Stimulated activated CD4-positive, alpha-beta T cell treated with anti-CD3 and anti-CD28 coated beads, Interleukin-12 subunit alpha, Interleukin-12 subunit beta, amount 100 ng/mL, for 24 hours (primary cell): Measurements from ENCODE around the gene PDS5A.
"Not testable (repeated sequence)": the region's sequence is repeated elsewhere in the genome, so short reads cannot be mapped to it uniquely, and the experiment has no call there.

Experiments
- DNase-seq, 2 experiments: peaks; one replicate each; pipeline ENCODE4 v3.0.0-alpha.2; 2020; ENCODE audit warnings: low read depth in 2 of 2

The PDS5A gene, protein sequence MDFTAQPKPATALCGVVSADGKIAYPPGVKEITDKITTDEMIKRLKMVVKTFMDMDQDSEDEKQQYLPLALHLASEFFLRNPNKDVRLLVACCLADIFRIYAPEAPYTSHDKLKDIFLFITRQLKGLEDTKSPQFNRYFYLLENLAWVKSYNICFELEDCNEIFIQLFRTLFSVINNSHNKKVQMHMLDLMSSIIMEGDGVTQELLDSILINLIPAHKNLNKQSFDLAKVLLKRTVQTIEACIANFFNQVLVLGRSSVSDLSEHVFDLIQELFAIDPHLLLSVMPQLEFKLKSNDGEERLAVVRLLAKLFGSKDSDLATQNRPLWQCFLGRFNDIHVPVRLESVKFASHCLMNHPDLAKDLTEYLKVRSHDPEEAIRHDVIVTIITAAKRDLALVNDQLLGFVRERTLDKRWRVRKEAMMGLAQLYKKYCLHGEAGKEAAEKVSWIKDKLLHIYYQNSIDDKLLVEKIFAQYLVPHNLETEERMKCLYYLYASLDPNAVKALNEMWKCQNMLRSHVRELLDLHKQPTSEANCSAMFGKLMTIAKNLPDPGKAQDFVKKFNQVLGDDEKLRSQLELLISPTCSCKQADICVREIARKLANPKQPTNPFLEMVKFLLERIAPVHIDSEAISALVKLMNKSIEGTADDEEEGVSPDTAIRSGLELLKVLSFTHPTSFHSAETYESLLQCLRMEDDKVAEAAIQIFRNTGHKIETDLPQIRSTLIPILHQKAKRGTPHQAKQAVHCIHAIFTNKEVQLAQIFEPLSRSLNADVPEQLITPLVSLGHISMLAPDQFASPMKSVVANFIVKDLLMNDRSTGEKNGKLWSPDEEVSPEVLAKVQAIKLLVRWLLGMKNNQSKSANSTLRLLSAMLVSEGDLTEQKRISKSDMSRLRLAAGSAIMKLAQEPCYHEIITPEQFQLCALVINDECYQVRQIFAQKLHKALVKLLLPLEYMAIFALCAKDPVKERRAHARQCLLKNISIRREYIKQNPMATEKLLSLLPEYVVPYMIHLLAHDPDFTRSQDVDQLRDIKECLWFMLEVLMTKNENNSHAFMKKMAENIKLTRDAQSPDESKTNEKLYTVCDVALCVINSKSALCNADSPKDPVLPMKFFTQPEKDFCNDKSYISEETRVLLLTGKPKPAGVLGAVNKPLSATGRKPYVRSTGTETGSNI (N-terminal part only)

DNA sequence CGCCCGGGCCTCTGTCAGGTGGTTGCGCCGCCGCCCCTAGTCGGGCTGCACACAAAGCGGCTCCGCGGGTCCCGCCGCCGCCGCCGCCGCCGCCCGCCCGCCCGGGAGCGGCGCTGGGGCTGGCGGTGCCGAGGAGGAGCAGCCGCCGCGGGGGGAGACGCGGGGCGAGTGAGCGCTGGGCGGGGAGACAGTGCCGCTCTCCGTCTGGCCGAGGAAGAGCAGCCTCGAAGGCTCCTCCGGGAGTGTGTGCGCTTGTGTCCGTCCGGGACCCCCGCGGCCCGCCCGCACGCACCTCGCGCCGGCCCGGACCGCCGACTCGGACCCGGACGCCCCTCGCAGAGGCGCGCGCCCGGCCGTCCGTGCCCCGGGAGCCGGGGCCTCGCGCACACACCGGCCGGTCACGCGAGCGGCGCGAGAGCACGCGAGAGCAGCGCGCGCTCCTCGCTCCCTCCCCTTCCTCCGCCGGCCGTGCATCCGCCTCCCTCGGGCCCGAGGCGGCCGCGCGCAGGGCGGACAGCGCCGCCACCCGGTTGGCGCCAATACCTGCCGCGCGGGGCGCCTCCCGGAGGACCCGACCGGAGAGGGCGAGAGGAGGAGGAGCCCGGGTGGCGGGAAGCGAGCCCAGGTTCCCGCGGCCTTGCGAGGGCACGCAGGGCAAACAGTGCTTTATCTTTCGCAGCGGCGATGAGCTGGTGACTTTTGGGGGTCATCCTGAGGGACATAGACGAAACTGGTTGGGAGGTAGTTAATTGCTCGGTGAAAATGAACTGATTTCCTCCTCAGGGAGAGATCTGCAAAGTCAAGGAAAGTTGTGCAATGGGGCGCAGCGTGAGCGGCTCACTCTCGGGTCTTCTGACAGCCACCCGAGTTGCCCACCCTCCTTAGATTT, at the start of gene PDS5A:
TSS of gene PDS5A (minus strand) at position 423 of the 889 bp plus-strand sequence. CDS start 1,334 bp downstream, outside the sequence.
- DNase-seq, result peak; percentile 77 to 80

DNA sequence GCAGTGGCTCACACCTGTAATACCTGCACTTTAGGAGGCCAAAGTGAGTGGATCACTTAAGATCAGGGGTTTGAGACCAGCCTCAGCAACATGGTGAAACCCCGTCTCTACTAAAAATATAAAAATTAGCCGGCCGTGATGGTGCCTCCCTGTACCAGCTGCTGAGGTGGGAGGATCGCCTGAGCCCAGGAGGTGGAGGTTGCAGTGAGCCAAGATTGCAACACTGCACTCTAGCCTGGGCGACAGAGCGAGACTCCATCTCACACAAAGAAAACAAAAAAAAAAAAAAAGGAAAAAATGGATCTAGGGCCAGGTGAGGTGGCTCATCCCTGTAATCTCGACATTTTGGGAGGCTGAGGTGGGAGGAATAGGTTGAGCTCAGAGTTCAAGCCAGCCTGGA, 46.3 kb upstream of the PDS5A start:
- not testable (repeated sequence) for DNase-seq

DNA sequence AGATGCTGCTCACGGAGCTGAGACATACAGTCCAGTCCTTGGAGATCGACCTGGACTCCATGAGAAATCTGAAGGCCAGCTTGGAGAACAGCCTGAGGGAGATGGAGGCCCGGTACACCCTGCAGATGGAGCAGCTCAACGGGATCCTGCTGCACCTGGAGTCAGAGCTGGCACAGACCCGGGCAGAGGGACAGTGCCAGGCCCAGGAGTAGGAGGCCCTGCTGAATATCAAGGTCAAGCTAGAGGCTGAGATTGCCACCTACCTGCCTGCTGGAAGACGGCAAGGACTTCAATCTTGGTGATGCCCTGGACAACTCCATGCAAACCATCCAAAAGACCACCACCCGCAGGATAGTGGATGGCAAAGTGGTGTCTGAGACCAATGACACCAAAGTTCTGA, 43.4 kb upstream of the PDS5A start:
- DNase-seq, result not testable (repeated sequence)

DNA sequence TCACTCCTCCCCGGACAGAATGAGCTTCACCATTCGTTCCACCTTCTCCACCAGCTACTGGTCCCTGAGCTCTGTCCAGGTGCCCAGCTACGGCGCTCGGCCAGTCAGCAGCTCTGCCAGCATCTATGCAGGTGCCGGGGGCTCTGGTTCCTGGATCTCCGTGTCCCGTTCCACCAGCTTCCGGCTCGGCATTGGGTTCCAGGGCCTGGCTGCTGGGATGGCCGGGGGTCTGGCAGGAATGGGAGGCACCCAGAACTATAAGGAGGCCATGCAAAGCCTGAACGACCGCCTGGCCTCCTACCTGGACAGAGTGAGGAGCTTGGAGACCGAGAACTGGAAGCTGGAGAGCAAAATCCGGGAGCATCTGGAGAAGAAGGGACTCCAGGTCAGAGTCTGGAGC, 42.5 kb upstream of the PDS5A start:
- DNase-seq, result no peak

DNA sequence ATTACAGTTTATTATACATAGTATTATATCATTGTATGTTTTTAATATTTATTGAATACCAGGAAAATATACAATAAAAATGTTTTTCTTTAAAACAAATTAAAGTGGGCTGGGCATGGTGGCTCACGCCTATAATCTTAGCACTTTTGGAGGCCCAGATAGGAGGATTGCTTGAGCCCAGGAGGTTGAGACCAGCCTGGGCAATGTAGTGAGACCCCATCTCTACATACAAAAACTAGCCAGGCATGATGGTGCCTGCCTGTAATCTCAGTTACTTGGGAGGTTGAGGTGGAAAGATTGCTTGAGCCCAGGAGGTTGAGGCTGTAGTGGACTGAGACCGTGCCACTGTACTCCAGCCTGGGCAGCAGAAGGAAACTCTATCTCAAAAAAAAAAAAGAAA, 38.3 kb upstream of the PDS5A start:
- no peak for DNase-seq

DNA sequence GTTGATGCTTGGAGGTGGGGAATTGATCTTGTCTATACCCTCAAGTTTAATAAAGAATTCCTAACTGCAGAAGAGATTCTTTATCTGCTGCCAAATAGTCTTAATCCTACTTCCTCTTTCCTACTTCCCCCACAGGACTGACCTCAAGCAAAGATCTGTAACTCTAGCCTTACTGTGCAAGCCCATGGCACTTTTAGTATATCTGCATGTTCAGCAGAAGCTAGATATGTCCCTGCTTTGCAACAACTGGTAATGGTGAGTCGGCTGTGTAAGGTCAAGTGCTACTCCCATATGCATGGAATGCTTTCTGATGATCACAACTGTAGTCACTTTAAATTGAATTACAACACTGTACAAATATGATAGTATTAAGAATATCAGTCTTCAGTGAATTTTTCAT, 26.3 kb upstream of the PDS5A start:
- no peak for DNase-seq

DNA sequence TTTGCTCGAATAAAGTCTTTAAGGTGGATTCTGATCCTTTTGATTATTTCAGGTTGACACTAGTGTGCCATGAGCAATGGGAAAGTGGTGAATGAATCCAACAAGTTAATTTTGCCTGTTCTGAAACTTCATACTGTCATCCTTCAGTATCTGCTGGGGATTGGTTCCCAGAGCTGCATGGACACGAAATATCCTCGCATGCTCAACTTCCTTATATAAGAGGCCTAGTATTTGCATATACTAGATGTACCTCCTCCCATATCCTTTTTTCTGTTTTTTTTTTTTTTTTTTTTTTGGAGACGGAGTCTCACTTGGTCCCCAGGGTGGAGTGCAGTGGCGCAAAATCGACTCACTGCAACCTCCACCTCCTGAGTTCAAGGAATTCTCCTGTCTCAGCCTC, 23.0 kb upstream of the PDS5A start:
- DNase-seq, result no peak

DNA sequence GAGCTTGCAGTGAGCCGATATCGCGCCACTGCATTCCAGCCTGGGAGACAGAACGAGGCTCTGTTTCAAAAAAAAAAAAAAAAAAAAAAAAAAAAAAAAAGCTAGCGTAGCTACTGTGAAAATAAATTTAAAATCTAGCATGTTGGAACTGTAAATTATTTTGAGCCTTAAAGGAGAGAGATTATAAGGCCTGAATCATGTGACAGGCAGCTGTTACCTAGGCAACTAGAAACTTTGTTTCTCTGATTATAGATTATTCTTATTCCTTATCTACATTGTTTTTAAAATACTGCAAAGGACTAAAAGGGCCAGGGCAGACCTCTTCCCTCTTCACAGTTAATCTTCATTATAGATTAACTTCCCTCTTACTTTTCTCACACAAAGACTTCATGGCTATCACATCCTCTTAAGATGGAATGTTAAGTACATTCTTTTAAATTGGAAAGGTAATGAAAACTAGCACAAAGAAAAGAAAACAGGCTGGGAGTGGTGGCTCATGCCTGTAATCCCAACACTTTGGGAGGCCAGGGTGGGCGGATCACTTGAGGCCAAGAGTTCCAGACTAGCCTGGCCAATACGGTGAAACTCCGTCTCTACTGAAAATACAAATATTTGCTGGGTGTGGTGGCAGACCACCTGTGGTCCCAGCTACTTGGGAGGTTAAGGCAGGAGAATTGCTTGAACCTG, 21.1 kb upstream of the PDS5A start:
- DNase-seq, result no peak

DNA sequence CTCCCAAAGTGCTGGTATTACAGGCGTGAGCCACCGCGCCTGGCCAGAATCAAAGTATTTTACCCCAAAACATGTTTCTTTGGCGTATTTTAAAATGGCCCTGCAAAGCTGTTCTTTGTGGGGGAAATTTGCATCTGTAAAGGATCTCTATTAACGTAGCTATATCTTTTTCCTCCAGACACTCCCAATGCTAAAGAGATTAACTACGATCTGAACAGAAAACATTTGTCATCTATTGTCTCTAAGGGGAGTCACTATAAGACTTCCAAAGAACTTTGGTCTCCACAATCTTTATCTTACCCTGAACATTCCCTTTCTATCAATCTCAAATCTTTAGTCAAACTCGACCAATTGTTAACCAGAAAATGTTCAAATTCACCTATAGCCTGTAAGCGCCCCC, 19.1 kb upstream of the PDS5A start:
- DNase-seq, result no peak

DNA sequence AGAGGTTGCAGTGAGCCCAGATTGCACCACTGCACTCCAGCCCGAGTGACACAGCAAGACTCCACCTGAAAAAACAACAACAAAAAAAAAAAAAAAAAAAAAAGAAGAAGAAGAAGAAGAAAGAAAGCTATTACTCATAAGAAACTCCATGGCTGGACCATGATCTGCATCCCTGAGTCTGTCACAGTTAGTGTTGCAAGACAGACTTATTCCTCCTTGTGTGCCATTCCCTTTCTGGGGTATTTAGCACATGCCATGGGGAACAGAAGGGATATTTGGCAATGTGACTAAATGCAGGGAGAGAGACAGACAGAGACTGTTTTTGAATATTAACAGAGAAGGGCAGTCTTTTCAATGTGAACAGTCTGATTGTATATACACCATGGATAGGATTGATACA, 16.7 kb upstream of the PDS5A start:
- no peak for DNase-seq

DNA sequence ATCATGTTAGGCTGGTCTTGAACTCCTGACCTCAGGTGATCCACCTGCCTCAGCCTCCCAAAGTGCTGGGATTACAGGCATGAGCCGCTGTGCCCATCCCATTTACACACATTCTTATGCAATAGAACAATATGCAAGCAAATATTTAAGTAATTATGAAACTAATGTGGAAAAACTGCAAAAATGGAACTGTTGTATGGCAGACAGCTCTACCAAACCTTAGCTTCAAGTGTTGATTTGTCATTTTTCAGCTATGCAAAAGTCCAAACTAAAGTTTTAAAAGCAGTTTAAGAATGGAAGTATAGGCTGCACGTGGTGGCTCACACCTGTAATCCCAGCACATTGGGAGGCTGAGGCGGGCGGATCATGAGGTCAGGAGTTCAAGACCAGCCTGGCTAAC, 11.7 kb upstream of the PDS5A start:
- not testable (repeated sequence) for DNase-seq

DNA sequence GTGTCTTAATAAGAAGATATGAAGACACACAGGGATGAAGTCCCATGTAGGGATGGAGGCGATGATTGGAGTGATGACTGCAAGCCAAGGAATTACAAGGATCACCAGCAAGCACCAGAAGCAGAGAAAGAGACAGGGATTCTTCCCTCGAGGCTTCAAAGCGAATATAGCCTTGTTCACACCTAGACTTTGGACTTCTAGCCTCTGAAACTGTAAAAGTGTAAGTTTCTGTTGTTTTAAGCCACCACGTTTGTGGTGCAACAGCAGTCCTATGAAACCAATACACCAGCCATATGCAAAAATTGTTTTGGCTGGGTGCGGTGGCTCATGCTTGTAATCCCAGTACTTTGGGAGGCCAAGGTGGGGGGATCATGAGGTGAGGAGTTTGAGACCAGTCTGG, 9.8 kb upstream of the PDS5A start:
- no peak for DNase-seq

DNA sequence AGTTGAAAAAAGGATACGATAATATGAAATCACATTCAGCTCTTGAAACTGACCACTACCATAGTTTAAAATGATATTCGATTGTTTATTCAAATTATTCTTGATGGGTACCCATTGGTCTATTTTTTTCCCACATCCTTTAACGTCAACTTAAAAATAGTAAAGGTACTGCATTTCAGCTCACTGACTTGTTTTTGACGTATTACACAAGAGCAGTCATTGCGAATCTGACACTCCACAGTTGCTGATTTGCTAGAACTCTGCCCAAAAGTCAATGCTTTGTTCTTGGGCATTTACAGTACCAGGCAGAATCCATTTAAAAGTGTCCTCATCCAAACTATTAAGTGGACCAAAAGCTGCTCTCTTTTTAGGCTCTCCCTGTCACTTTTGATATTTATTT, 1.2 kb upstream of the PDS5A start:
- no peak for DNase-seq

DNA sequence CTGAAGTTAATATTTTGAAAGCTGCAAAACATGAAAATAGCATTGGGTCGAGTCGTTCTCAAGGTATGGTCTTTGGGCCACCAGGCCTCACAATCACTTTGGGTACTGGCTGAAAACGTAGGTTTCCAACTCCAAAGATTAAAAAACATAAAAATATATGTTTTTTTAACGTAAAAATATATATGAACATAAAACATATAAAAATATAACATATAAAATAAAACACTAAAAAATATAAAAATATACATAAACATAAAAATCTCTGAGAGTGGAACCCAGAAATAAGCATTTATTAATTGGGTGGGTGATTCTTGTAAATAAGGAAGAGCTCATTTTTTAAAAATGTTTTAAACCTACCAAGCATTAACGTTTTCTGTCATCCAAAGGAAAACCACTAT, 666 bp upstream of the PDS5A start:
- DNase-seq, result no peak

DNA sequence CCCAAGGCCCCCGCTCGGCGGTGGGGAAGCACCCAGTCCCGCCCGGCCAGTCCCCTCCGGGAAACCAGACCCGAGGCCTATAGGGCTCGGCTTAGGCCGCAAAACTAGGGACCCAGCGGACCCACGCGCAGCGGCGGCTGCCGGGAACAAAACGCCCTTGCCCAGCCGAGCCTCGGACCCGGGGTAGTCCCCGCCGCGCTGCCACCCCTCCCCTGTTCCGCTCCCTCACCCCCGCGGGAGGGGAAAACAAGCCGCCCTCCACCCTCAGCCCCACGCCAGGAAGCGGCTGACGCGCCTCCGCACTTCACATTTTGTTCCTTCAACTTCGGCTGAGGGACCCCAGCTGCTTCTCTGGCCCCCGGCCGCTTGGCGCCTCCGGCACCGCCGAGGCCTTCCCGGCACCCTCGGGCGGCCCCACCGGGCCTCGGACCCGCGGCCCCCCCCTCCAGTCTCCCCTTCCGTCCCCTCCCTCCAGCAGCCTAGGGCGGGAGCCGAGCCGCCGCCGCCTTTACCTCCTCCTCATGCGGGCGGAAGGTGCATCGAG, 694 bp downstream of the PDS5A start:
- DNase-seq, result peak in 1 of 2 experiments; percentile 40

DNA sequence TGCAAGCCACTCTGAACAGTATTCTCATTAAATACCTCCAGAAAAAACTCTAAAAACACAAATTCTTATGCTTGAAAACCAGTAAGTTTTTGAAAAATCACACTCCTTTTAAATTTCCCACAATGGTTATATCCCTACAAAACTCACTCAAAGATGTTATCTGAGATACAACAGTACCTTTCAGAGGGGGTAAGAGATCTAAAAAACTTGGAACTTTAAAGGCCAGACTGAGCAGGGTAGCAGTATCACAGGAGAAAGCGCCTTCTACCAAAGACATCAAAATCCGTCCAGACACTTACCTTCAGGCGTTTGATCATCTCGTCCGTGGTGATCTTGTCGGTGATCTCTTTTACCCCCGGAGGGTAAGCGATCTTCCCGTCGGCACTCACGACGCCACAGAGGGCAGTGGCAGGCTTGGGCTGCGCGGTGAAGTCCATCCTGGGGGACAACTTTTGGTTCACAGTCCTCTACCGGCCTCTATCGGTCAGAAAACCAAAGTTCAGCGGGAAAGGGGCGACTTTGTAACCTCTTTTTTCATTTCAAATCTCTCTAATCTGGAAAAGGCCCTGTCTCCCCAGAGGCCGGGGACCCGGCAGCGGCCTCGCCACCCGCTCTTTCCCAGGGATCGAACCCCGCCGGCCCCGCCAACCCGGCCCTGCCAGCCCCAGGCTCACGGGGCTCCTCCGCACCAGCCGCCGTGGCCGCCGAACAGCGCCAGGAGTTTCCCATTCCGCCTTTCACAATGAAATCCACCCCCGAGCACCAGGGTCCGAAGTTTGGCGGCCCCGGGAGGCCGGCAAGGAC, 1.4 kb downstream of the PDS5A start:
- peak; percentile 37 to 54 for DNase-seq

DNA sequence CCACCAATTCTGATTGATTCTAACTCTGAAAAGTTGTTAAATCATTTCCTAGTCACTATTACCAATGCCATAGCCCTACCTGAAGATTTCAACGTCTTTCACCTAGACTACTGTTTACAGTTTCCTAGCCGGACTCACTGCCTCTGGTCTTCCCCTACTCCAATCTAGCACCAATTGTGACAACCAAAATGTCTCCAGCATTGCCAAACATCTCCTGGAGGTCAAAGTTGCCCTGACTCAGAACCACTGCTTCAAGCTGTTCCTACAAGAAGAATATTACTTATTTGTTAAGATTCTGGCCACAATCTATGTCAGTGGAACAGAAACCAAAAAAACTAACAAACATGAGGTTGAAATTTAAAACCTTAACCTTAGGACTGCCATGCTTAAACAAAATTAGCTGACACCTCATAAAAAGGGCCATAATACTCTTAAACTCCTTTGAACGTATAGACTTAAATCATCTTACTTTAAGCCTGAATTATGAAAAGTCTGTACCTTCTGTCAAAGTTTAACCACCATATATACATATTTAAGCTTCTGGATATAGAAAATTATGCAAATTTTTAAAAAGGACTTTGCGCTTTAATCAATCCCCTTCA, 2.1 kb downstream of the PDS5A start:
- no peak for DNase-seq

DNA sequence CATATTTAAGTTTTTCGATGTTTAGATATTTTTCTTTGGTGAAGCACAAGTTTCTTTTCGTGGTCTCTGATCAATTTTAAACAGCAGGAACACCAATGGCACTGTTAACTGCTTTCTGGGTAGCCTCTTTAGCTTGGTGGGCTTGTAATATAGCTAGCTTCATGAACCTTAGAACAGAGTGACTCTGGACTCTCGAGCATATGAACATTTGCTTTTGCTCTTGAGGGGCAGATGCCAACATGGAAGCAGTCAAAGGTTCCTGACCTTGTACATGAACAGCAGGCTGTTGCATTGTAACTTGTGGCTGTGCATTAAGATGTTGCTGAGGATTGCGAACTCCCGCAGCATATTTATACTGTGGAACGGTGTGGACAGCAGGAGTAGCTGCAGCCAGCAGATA, 4.7 kb downstream of the PDS5A start:
- not testable (repeated sequence) for DNase-seq
